Tibial nerve (tissue), 4 donors: Measurements from ENCODE around the gene ENPP5. TPM values are rescaled to one million over a fixed set of nuclear protein-coding genes. Genes with fewer than 3 reads are reported as not detected.

Source experiments
- DNase-seq, 2 donors: peaks; one replicate each; pipeline ENCODE4 v3.0.0-alpha.2; 2019; ENCODE audit warnings: low spot score in 2 of 2
- H3K27ac ChIP-seq, 4 donors: fragments of 200-600 bp; sonication (generic) in 3 of 4; one replicate each; pipeline ENCODE4 v1.5.1; 2017 to 2019; ENCODE audit warnings: mild to moderate bottlenecking in 1 of 4
- H3K27me3 ChIP-seq, 2 donors: fragments of 200-600 bp; sonication (generic) in 1 of 2; one replicate each; pipeline versions ENCODE4 v1.5.1 to v1.6.0; 2017 to 2019
- H3K36me3 ChIP-seq, 3 donors: fragments of 200-600 bp; sonication (generic); one replicate each; pipeline ENCODE4 v1.5.1; 2018 to 2019
- H3K4me1 ChIP-seq, 4 donors: fragments of 200-600 bp; sonication (generic) in 3 of 4; one replicate each; pipeline ENCODE4 v1.5.1; 2017 to 2019
- H3K4me3 ChIP-seq, 4 donors: fragments of 200-600 bp; sonication (generic) in 3 of 4; one replicate each; pipeline ENCODE4 v1.5.1; 2017 to 2019; ENCODE audit warnings: mild to moderate bottlenecking in 1 of 4, moderate library complexity in 1 of 4
- H3K9me3 ChIP-seq, 4 donors: fragments of 200-600 bp; sonication (generic) in 3 of 4; one replicate each; pipeline ENCODE4 v1.5.1; 2017 to 2019
- EP300 ChIP-seq, 2 donors: sonication (generic); formaldehyde crosslinking; IDR thresholded peaks; one replicate each; pipeline ENCODE4 v1.6.1; 2017; ENCODE audit warnings: antibody characterized with exemption in 2 of 2, mild to moderate bottlenecking in 1 of 2
- POLR2A ChIP-seq, 2 donors: fragments of 450-650 bp; IDR thresholded peaks; one replicate each; pipeline ENCODE4 v1.6.1; 2017; ENCODE audit warnings: antibody characterized with exemption in 2 of 2, mild to moderate bottlenecking in 2 of 2, moderate library complexity in 2 of 2
- WGBS, 2 donors: methylation state at CpG; one replicate each; pipeline ENCODE4 v1.1.5; 2018; 5-methylcytosine and 5-hydroxymethylcytosine counted together
- total RNA-seq, 4 donors: library from RNA; depleted of rRNA; stranded (reverse); fragments of >200 nt; gene quantifications; one replicate each; pipeline ENCODE4 v1.1.0, GENCODE V29; 2016
- TF ChIP-seq, protein P1 (sequence below), 5 experiments: fragments of 200-600 bp in 3 of 5; fragments of 450-650 bp in 2 of 5; sonication (generic) in 3 of 5; IDR thresholded peaks; one replicate each; pipeline ENCODE4 v1.5.1; 2016 to 2019; ENCODE audit warnings: antibody characterized with exemption in 5 of 5, mild to moderate bottlenecking in 3 of 5, moderate library complexity in 2 of 5

ENPP5 gene
- total RNA-seq, 4 donors from 2014 or later = 0.30 to 2.3 (median 1.2) TPM

DNA sequence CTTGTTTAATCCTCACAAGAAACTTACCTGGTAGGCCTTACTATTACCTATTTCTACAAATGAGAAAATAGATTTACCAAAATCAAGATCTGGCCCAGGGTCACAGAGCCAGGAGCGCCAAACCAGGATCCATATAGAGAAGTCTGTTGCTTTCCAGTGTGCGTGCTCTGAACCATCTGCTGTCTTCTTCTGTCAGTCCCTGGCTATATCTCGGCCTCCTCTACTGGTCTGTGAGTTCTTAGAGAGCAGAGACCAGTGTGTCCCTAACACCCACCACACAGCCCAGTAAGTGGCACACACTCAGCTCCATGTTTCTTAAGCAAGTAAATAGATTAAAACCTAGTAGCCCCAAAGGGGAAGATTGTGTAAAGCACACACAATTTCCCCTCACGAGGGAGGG, 18.9 kb upstream of the ENPP5 start:
- Histone ChIP-seq H3K27me3 (no peaks in the 10 kb centered on the region), H3K4me1 (peaks cover 0 to 7% (median 0%) of the 10 kb centered on the region in 4 donors)
- TF ChIP-seq, protein P1, sequence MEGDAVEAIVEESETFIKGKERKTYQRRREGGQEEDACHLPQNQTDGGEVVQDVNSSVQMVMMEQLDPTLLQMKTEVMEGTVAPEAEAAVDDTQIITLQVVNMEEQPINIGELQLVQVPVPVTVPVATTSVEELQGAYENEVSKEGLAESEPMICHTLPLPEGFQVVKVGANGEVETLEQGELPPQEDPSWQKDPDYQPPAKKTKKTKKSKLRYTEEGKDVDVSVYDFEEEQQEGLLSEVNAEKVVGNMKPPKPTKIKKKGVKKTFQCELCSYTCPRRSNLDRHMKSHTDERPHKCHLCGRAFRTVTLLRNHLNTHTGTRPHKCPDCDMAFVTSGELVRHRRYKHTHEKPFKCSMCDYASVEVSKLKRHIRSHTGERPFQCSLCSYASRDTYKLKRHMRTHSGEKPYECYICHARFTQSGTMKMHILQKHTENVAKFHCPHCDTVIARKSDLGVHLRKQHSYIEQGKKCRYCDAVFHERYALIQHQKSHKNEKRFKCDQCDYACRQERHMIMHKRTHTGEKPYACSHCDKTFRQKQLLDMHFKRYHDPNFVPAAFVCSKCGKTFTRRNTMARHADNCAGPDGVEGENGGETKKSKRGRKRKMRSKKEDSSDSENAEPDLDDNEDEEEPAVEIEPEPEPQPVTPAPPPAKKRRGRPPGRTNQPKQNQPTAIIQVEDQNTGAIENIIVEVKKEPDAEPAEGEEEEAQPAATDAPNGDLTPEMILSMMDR (IDR thresholded peaks at IDR 0.05) = no peak
- TF ChIP-seq POLR2A (IDR thresholded peaks at IDR 0.05) = no peak

DNA sequence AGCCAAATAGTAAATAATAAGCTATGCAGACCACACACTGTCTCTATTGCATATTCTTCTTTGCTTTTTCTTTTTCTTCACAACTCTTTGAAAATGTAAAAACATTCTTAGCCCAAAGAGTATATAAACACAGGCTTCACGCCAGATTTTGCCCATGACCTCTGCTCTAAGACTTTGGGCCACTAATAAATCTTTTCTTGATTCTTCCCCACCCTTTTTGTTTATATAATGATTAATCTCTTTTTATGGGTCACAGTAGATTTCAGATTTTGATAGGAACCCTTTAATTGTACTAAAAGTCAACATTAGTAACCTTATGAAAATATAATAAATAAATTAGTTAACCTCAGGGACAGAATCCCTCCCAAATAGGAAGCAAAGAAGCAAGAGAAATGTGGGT, 15.8 kb upstream of the ENPP5 start:
- whole genome bisulfite sequencing, 2 donors = 34 to 48% methylated on average over 1 of the region's 1 CpG

More for the DNA sequence above, 18.9 kb upstream of the ENPP5 start:
- no peak for DNase-seq
- WGBS, 2 donors = 95% methylated on average over 4 of the region's 4 CpGs
- H3K27ac ChIP-seq = no peak overlapping the region
- H3K4me3 ChIP-seq = no peak overlapping the region
- H3K36me3 ChIP-seq = no peaks in the 10 kb centered on the region
- H3K9me3 ChIP-seq = no peaks in the 10 kb centered on the region

DNA sequence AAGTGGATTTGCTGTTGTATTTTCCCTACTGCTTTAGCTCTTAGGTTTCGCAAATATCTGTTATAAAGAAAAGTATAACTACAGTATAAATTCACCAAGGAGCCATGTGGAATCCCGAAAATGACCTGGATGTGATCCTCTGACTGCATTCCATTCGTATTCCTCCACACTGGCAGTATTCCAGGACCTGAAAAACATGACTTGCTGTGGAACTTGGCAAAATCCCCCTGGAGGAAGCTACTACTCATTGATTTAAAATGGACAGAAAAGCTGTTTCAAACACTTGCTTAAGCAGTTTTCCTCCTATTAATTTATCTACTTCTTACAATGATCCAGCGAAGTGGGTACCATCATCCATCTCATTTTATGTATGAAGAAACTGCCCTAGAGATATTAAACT, 13.3 kb upstream of the ENPP5 start:
- H3K4me1 ChIP-seq = peaks cover 0 to 12% (median 0%) of the 10 kb centered on the region in 4 donors
- H3K9me3 ChIP-seq = no peaks in the 10 kb centered on the region
- TF ChIP-seq EP300 (IDR thresholded peaks at IDR 0.05) (no peak), POLR2A (IDR thresholded peaks at IDR 0.05) (no peak)
- TF ChIP-seq, protein P1 (IDR thresholded peaks at IDR 0.05) = no peak
- no peaks in the 10 kb centered on the region for H3K27me3 ChIP-seq
- peak in 1 of 2 donors; percentile 35 for DNase-seq
- H3K4me3 ChIP-seq = no peak overlapping the region
- H3K36me3 ChIP-seq = no peaks in the 10 kb centered on the region
- WGBS, 2 donors = 44 to 49% methylated on average over 4 of the region's 4 CpGs
- H3K27ac ChIP-seq = no peak overlapping the region

More for the DNA sequence above, 15.8 kb upstream of the ENPP5 start:
- TF ChIP-seq EP300 (IDR thresholded peaks at IDR 0.05) (no peak), POLR2A (IDR thresholded peaks at IDR 0.05) (no peak)
- TF ChIP-seq, protein P1 (IDR thresholded peaks at IDR 0.05) = no peak
- Histone ChIP-seq H3K4me3 (no peak overlapping the region), H3K4me1 (peaks cover 0 to 12% (median 0%) of the 10 kb centered on the region in 4 donors), H3K36me3 (no peaks in the 10 kb centered on the region), H3K27ac (peak overlapping the region in 1 of 4 donors; percentile 1), H3K9me3 (no peaks in the 10 kb centered on the region), H3K27me3 (no peaks in the 10 kb centered on the region)
- DNase-seq = no peak

DNA sequence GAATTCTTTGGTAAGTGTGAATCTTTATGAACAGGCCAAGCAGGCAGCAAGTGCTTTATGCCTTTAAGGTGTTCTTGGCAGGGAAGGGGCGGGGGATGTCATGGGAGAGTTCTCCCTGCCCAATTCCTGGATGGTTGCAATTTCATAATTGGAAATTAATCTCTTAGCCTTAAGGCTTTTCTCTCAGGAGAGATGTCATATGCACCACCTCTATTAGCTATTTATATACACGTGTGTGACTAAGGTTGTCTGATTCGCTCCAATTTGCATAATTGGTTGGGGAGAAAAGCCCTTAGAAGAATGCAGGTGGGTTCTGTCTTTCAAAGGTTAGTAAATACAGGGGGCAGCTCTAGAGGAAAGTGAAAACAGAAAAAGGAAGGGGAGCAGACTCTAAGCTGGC, 5.2 kb upstream of the ENPP5 start:
- Histone ChIP-seq H3K9me3 (no peaks in the 10 kb centered on the region), H3K4me1 (peaks cover 0 to 6% (median 0%) of the 10 kb centered on the region in 4 donors), H3K27ac (no peak overlapping the region), H3K4me3 (no peak overlapping the region), H3K27me3 (peaks cover 0 to 2% of the 10 kb centered on the region in 2 donors), H3K36me3 (no peaks in the 10 kb centered on the region)
- TF ChIP-seq POLR2A (IDR thresholded peaks at IDR 0.05) (no peak), EP300 (IDR thresholded peaks at IDR 0.05) (no peak)
- TF ChIP-seq, protein P1 (IDR thresholded peaks at IDR 0.05) = no peak
- DNase-seq = no peak
- 84% methylated on average over 3 of the region's 3 CpGs for WGBS, 2 donors

DNA sequence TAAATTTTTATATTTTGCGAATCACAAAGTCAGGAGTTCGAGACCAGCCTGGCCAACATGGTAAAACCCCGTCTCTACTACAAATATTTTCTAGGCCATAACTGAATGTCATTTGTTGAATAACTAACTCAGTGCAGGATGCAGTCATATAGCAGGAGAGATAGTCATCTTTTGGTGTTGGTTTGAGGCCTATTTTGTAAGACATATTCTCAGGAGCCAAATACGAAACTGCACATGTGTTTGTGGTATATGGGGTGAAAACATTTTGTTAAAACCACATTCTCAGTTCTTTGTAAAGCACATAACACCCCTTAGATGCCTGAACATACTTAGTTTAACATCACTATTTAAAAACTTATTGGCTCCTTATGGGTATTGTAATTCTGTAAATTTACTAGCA, 4.7 kb upstream of the ENPP5 start:
- no peaks in the 10 kb centered on the region for H3K36me3 ChIP-seq
- H3K4me1 ChIP-seq = peaks cover 0 to 11% (median 0%) of the 10 kb centered on the region in 4 donors
- TF ChIP-seq POLR2A (IDR thresholded peaks at IDR 0.05) (no peak), EP300 (IDR thresholded peaks at IDR 0.05) (no peak)
- TF ChIP-seq, protein P1 (IDR thresholded peaks at IDR 0.05) = no peak
- no peak overlapping the region for H3K27ac ChIP-seq
- no peak overlapping the region for H3K4me3 ChIP-seq
- whole genome bisulfite sequencing, 2 donors = 91 to 94% methylated on average over 4 of the region's 4 CpGs
- DNase-seq = no peak
- H3K27me3 ChIP-seq = peaks cover 0 to 5% of the 10 kb centered on the region in 2 donors
- no peaks in the 10 kb centered on the region for H3K9me3 ChIP-seq
